C4-2B (cell line): ENCODE measurements around the gene BMPR1B.

ENCODE experiments used
- H3K27ac ChIP-seq: fragments of 450-650 bp; 2 replicates; pipeline ENCODE4 v1.5.1; 2017
- CTCF ChIP-seq: fragments of 450-650 bp; conservative IDR thresholded peaks from 2 replicates; pipeline ENCODE4 v1.5.1; 2017; ENCODE audit warnings: mild to moderate bottlenecking
- ZFX ChIP-seq: fragments of 450-650 bp; IDR thresholded peaks from 2 replicates; pipeline ENCODE4 v1.6.1; 2017

BMPR1B gene

GRCh38 chr4:95180531-95181242 is 422.9 kb downstream of the BMPR1B start:
- TF ChIP-seq ZFX (no peak), CTCF (no peak)
- H3K27ac ChIP-seq, result no peak overlapping the region

GRCh38 chr4:95181243-95181995 is 423.7 kb downstream of the BMPR1B start:
- TF ChIP-seq CTCF (no peak), ZFX (no peak)
- H3K27ac ChIP-seq, result no peak overlapping the region

- TF ChIP-seq ZFX (no peak), CTCF (no peak)
- no peak overlapping the region for H3K27ac ChIP-seq
Measured at GRCh38 chr4:95181996-95182306, 424.2 kb downstream of the BMPR1B start.

- H3K27ac ChIP-seq, result no peak overlapping the region
- TF ChIP-seq ZFX (no peak), CTCF (no peak)
Measured at GRCh38 chr4:95183656-95184408, 426.1 kb downstream of the BMPR1B start.

GRCh38 chr4:95186666-95187065 is 428.9 kb downstream of the BMPR1B start:
- H3K27ac ChIP-seq, result no peak overlapping the region
- TF ChIP-seq CTCF (no peak), ZFX (no peak)

- no peak for TF ChIP-seq CTCF
- no peak for TF ChIP-seq ZFX
- H3K27ac ChIP-seq, result no peak overlapping the region
Measured at GRCh38 chr4:95188701-95189370, 431.1 kb downstream of the BMPR1B start.
